CD4-positive, alpha-beta T cell treated with Interleukin-6 at 100 ng/mL for 8 hours (primary cell): Measurements from ENCODE around the gene TLE6.
"Not testable (repeated sequence)": the region's sequence is repeated elsewhere in the genome, so short reads cannot be mapped to it uniquely, and the experiment has no call there.

ENCODE experiments used
- DNase-seq: peaks from one replicate; pipeline ENCODE4 v3.0.0-alpha.2; 2020; ENCODE audit warnings: mixed read lengths, low spot score

TLE6 gene

DNA sequence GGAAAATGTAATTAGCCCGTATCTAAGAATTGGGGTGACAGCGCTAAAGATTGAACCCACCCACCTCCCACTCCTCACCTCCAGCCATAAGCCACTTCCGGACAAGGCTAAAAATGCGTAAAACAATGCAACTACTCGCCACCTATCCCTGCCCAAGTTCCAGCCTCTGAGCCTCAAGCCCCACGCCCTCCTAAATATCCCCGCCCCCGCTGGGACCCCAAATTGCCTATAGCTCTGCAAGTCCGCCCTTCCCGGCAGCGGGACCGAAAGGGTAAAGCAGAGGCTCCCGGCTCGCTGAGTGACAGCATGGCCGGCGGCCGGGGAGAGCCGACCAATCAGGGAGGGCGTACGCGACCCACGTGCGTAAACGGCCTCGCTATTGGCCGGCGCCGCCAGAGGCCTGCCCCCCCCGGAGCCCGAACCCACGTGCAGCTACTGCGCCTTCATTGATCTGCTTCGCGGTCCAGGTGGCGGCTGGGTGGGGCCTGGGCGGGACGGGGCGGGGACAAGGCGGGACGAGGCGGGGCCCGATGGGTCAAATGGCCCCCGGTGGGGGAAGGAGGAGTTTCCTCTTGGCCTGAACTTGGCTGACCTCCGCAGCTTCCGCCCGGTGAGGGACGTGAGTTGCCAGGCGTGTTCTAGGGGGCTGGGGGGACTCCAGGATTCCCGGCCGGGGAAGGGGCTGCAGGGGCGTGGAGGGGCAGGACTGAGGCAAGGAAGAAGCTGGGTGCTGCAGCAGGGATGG is at the start of gene TLE6:
TLE6 (plus strand) TSS at position 564 of the 745 bp plus-strand sequence. CDS start 670 bp downstream, outside the sequence.
- peak; percentile 95 for DNase-seq

DNA sequence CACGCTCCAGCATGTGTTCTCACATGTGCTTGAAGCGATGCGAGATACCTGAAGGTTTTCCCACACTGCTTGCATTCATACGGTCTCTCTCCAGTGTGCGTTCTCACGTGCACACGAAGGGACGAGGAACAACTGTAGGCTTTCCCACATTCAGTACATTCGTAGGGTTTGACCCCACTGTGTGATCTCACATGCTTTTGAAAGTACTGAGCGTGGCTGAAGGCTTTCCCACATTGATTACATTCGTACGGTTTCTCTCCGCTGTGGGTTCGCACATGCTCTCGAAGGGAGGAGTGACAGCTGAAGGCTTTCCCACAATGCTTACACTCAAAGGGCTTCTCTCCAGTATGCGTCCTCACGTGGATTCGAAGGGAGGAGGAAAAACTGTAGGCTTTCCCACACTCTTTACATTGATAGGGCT is 43.9 kb upstream of the TLE6 start:
- no peak for DNase-seq

GRCh38 chr19:2935863-2936262 is 41.5 kb upstream of the TLE6 start:
- not testable (repeated sequence) for DNase-seq

DNA sequence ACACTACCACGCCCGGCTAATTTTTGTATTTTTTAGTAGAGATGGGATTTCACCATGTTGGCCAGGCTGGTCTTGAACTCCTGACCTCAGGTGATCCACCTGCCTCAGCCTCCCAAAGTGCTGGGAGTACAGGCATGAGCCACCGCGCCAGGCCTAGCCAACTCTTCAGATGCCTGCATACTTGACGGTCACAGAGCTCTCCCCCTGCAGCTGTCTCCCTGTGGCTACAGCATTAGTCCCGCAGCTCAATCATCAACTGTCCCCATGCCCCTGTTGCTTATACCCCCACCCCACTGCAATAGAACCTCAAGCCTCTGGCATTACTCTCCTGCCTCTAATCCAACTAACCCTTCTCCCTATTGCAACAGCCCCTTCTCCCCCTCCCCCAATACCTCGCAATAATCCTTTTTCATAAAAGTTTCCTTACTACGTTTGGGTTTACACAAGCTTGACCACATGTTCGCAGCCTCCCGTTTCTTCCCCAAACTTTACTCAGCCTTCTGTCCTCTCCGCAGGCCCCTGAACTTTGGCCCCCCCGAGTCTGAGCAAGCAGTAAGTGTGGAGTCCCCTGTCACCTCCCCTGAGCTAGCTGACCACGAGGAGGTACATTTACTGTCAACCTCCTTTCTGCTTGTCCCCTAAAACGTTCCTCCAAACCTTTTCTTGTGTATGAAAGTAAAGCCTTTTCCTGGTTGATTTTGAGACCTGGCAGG is 34.3 kb upstream of the TLE6 start:
- no peak for DNase-seq

DNA sequence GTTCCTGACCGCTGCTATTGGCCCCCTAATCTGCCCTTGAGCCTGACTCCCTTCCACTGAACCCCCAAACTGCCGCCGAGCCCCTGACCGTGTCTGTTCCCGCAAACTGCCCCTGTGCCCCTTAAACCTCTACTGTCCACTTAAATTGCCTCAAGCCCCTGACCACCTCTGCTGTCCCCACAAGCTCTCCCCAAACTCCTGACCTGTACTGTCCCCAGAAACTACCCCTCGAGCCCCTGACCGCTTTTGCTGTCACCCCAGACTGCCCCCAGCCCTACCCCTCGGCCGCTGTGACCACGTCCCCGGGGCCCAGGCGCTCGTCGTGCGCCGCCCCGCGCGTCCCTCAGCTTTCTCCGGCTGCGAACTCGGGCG is 33.0 kb upstream of the TLE6 start:
- DNase-seq, result no peak

DNA sequence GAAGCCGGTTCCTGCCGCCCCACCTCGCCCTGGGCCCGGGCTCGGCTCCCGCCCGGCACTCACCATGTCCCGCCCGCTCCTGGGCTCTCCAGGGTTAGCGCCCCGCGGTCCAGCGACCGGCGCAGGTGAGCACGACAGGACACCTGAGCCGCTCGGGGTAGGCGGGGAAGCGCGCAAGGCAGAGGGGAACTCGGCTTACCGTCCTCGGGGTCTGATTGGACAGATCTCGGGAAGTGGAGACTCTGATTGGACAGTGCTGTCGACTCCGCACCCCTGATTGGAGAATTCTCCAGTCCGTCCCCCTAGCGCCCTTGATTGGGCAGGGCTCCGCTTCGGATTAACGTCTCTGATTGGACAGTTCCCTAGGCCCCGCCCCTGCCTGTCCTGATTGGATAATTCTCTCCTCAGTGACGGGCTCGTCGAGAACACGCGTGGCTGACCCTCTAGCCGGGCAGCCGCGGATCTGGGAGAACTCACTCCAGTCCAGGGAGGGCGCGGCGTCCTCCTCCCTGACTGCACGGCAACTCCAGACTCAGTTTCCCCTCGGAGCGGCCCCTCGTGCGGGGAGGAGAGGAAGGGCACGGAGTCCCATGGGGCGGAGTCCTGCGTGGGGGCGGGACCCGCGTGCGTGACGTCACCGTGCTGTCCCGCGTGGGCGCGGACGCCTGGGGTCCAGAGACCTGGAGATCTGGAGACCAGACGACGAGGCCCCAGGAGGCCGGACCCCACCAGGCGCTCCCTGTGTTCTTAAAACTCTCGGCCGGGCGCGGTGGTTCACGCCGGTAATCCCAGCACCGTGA is 32.4 kb upstream of the TLE6 start, which contains the start of gene ZNF77:
ZNF77 (minus strand) TSS at position 197 of the 800 bp plus-strand sequence; CDS start at position 66, 131 bp downstream.
- peak; percentile 99 for DNase-seq

DNA sequence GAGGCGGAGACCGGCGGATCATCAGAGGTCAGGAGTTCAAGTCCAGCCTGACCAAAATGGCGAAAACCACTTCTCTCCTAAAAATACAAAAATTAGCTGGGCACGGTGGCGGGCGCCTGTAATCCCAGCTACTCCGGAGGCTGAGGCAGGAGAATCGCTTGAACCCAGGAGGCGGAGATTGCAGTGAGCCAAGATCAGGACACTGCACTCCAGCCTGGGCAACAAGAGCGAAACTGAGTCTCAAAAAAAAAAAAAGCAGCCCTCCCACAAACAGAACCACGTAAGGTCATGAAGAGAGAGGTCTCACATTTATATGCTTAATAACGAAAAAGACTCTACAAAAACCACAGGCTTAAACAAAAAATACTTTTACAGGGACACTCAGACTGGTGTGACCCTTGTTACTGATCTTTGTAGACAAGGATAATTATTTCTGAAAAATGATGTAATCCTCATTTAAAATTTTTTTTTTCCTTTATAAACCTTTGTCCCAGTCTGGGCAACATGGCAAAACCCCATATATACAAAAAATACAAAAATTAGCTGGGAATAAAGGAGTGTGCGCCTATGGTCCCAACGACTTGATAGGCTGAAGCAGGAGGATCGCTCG is 31.7 kb upstream of the TLE6 start:
- DNase-seq, result no peak

DNA sequence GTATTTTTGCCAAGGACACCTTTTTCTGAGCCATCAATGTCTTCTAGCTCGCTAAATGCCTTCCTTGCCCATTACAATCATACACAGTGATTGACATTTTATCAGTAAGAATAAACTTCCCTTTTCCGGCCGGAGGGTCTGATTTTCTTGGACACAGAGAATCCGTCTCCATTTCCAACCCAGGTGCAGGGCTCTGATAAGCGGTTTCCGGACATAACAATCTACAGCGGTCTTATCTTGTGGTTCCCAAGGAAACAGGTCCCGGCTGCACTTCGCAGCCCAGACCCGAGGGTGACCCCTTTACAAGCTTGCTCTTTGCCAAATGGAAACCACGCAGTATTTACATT is 27.5 kb upstream of the TLE6 start:
- no peak for DNase-seq

DNA sequence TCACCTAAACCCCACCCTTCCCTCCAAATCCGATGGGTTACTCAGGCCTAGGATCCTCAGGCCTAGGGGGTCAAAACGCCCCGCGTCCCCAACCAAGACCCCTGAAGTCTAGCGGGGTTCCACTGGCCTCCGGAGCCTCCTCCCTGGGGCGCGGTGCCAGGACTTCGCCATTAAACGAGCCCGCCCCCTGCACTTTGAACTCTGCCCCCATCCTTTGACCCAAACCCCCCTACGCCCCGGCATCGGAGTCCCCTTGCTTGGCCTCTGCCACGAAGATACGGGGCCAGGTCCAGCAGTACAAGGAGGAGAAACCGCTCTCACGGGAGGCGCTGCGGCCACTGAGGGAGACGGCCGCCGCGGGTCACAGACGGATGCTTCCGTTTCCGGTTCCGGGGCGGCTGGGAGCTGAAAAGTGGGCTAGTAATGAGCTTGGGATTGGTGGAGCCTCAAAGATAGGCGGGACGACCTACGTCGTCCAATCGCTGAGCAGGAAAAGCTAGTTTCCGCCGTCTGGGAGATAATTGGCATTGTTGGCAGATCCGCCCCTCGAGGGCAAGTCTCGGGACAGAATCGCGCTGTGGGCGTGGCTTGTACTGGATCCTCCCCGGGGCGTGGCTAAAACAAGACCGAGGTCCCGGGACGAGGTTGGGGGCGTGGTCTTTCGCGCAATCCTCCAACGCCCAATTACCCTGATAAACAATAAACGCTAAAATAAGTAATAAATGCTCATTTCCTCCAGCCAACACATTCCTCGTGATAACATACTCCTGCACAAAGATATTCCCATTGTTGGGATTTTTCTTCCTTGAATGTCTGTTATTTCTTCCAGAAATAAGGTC is 26.9 kb upstream of the TLE6 start:
- peak; percentile 100 for DNase-seq

GRCh38 chr19:2952953-2953481 is 24.3 kb upstream of the TLE6 start:
- no peak for DNase-seq

GRCh38 chr19:2957160-2957559 is 20.2 kb upstream of the TLE6 start:
- DNase-seq, result no peak

- DNase-seq, result no peak
These were observed 17.2 kb upstream of the TLE6 start for GRCh38 chr19:2960120-2960519.

DNA sequence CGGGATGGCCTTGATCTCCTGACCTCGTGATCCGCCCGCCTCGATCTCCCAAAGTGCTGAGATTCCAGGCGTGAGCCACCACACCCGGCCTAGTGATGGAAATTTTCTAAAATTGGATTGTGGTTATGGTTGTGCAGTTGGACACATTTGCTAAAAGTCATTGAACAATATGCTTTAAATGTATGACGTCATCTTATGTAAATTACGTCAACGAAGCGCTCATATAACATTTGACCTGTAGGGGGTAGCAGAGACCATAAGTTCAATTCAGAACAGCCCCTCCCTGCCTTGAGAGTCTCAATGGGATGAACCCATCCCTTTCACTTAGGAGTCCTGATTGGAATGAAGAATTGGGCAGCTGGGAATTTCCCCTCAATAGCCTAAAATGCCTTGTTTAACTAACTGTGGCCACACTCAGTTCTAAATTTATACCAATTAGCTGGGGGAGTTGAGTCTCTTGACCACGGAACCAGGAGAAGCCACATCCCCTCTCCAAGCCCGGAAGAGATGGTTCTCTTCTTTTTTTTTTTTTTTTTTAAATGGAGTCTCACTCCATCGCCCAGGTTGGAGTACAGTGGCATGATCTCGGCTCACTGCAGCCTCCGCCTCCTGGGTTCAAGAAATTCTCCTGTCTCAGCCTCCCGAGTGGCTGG is 15.2 kb upstream of the TLE6 start:
- peak; percentile 61 for DNase-seq

GRCh38 chr19:2963122-2963521 is 14.2 kb upstream of the TLE6 start:
- no peak for DNase-seq

DNA sequence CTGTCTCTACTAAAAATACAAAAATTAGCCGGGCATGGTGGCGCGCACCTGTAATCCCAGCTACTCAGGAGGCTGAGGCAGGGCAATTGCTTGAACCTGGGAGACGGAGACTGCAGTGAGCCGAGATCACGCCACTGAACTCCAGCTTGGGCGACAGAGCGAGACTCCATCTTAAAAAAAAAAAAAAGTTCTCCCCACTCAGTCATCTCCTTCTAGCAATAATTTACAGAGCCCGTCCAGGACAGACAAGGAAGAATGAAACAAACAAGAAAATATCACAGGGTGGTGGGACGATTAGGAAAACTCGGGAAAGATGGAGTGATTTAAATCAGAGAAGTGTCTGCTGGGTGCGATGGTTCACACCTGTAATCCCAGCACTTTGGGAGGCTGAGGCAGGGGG is 13.7 kb upstream of the TLE6 start:
- DNase-seq, result not testable (repeated sequence)

- DNase-seq, result no peak
These were observed 12.5 kb upstream of the TLE6 start for GRCh38 chr19:2964874-2965273.

DNA sequence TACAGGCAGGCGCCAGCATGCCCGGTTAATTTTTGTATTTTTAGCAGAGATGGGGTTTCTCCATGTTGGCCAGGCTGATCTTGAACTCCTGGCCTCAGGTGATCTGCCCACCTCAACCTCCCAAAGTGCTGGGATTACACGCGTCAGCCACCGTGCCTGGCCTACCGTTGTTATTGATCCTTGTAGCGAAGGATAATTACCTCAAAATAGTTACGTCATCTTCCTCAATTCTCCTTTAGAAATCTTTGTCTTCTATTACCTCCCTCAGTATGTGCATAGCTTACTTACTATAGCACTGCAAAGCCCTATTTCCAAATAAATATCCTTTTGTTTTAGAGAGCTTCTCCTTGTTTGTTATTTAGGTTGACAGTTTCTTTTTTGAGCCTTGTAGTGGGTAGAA is 9.4 kb upstream of the TLE6 start:
- DNase-seq, result no peak

GRCh38 chr19:2969104-2969504 is 8.3 kb upstream of the TLE6 start:
- DNase-seq, result no peak

DNA sequence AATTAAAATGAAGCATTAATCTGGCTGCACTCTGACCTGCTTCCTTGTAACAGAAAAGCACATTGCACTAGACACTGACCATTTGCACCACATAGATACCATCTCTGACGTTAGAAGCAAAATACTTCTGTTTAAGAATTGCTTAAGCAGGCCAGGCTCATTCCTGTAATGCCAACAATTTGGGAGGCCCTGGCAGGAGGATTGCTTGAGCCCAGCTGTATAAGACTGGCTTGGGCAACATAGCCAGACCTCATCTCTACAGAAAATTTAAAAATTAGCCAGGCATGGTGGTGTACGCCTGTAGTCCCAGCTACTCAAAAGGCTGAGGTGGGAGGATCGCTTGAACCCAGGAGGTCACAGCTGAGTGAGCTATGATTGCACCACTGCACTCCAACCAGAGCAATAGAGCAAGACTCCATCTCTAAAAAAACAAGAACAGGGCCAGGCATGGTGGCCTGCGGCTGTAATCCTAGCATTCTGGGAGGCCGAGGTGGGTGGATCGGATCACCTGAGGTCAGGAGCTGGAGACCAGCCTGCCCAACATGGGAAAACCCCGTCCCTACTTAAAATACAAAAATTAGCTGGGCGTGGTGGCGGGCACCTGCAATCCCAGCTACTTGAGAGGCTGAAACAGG is 7.0 kb upstream of the TLE6 start:
- no peak for DNase-seq

DNA sequence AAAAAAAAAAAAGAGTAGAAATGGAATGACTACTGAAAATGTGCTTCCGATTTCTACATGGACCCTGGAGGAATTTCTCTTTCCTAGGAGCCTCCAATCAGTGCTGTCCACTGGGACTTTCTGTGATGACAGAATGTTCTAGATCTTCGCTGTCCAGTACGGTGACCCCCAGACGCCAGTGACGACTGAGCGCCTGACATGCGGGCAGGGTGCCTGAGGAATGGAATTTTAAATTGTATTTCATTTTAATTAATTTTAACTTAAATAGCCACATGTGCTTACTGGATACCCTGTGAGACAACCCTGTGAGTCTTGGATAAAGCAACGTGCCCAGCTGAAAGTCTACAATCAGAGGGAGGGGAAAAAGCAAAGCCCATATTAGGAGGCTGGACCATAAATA is 4.1 kb upstream of the TLE6 start:
- no peak for DNase-seq
